Limb (tissue), 2 donors: Measurements from ENCODE around the gene MTF2.

Experiments
- DNase-seq, 2 donors: peaks; one replicate each; pipeline ENCODE4 v3.0.0-alpha.2; 2016; ENCODE audit errors: extremely low spot score in 2 of 2

MTF2 gene

DNA sequence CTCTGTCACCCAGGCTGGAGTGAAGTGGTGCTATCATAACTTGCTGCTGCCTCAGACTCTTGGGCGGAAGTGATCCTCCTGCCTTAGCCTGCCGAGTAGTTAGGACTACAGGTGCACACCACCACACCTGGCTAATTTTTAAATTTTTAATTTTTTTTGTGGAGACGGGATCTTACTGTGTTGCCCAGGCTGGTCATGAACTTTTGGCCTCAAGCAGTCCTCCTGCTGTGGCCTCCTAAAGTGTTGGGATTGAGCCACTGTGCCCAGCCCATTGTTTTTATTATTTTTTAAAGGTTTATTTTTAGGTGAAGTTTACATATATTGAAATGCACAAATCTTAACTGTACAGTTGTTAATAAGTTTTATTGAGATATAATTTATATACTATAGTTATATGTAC is 3.2 kb downstream of the MTF2 start:
- DNase-seq = no peak

DNA sequence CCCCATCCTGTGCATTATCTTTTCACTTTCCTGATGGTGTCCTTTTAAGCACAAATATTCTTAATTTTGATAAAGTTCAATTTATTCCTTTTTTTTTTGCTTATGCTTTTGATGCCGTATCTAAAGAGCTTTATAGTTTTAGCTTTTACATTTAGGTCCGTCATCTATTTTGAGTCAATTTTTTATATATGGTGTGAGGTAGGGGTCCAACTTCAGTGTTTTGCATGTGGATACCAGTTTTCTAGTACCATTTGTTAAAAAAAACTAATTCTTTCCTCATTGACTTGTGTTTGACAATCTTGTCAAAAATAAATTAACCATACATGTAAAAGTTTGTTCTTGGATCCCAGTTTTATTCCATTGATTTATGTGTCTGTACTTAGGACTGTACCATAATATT is 4.9 kb downstream of the MTF2 start:
- no peak for DNase-seq

DNA sequence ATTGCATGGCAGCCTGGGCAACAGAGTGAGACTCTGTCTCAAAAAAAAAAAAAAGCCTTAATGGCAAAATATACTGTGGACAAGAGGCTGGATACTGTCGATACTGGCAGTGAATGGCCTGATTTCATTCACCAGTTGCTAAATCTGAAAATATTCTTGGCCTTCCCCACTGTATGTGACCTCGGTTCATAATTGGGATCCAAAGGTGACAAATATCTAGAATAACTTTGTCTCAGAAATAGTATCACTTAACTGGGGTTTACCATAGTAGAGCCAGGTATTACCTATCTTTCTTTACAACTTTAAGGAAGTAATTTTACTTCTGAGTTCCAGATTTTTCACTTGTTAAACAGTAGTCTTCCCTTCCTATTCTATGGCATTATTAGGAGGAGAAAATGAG is 8.4 kb downstream of the MTF2 start:
- DNase-seq = no peak

DNA sequence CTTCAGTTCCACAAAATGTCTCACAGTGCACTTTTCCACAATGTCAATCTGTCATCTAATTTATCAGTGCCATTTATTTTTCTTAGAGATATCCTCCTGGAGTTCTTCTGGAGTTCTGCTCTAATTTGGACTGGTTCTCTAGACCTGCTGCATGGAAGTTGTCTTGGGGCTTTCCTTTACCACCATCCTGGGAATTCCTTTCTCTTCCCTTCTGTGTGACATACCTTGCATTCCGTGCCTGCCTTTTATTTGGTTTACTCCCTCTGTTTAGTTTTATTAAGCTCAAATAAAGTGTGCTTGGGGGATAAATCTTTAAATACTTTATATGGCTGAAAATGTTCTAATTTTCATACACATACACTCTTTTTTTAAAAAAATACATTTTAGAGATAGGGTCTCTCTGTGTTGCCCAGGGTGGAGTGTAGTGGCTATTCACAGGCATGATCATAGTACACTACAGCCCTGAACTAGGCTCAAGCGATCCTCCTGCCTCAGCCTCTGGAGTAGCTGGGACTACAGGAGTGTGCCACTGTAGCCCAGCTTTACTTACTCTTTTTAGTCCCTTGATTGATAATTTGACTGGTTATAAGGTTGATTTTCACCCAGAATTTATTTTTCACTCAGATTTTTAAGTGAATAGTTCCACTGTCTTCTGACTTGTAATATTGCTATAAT is 14.4 kb downstream of the MTF2 start:
- DNase-seq = no peak

DNA sequence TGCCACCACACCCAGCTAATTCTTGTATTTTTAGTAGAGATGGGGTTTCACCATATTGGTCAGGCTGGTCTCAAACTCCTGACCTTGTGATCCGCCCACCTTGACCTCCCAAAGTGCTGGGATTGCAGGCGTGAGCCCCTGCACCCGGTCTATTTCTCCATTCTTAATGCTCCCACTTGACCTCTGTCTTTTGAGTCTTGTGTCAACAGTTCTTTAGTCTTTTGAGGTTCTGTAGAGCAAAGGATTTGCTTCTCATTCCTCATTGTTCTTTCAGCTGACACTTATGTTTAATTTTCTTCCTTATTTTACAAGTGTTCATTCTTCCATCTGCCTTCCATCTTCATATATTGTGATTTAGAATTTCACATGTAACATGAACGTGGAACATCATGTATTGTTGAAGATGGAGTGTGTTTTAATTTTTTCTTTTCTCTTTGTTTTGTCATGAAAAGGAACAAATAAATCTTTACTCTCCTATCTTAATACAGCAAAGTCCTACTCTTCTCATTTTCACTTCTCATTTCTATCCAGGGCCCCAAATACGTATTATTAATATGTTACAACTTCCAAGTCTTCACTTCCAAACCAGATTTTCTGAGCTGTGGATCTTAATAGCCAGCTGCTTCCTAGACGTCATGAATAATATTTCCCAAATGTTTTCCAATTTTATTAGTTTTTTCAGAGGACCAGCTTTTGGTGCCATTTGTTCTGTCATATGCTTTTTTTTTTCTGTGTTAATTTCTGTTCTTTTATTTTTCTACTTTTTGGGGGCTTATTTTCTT is 16.9 kb downstream of the MTF2 start:
- peak in 1 of 2 donors; percentile 5 for DNase-seq

DNA sequence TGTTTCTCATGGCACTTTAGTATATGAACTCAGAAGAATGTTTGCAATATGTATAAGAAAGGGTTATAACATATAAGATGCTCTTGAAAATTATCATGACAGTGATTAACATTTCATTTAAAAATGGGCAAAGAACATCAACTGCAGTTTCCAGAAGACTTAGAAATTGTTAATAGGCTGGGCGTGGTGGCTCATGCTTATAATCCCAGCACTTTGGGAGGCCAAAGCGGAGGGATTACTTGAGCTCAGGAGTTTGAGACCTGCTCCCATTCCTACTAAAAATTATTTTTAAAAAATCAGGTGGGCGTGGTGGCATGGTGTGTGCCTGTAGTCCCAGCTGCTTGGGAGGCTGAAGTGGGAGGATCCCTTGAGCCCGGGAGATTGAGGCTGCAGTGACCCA is 23.1 kb downstream of the MTF2 start:
- no peak for DNase-seq

DNA sequence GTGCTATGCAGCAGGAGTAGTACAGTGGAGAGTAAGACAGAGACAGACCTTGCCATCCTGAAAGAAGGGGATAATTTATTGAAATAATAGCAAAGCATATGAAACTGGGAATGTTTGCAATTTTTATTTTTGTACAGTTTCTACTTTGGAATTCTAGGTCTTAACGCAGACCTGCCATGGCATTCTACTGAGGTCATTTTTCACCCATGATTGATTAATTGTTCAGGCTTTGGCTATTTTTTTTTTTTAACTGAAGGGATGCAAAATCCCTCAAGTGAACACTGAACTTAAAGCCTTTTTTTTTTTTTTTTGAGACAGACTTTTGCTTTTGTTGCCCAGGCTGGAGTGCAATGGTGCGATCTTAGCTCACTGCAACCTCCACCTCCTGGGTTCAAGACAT is 27.1 kb downstream of the MTF2 start:
- DNase-seq = no peak

DNA sequence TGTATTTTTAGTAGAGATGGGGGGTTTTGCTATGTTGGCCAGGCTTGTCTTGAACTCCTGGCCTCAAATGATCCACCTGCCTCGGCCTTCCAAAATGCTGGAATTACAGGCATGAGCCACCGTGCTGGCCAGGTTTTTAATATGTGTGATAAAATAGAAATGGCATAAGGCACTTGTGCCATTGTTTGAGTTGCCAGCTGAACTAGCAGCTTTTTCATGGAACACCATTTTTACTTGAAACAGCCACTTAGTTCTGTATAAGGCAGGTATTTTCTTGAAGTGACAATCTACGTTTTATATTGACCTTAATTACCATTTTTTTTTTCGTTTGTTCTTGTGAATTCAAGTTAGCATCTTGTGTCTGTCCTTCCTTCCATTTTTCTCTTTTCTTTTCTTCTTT is 28.3 kb downstream of the MTF2 start:
- DNase-seq = no peak

DNA sequence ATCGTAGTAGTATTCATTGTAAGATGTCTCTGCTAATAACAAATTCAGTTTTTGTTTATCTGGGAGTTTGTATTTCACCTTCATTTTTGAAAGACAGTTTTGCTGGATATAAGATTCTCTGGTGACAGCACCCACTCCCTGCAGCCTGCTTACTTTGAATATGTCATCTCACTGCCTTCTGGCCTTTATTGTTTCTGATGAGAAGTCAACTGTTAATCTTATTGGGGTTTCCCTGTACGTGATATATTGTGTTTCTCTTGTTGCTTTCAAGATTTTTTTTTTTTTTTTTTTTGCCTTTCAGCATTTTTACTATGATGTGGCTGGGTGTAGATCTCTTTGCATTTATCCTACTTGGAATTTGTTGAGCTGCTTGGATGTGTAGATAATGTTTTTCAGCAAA is 29.3 kb downstream of the MTF2 start:
- DNase-seq = no peak

DNA sequence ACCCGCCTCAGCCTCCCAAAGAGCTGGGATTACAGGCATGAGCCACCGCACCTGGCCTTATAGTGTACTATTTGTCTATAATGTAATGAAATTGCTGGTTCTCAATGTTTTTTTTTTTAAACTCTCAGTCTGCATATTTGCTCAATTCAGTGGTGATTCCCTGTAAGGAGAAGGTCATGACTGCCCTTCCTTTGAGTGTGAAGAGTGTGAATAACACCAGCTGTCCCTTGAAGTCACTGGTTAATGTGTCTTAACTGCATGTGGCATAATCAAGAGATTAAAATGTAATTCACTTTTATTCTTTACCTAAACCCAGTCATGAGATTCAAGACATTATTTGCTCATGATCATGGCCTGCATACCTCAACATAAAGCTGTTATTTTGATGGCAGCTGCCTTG is 30.5 kb downstream of the MTF2 start:
- DNase-seq = no peak

DNA sequence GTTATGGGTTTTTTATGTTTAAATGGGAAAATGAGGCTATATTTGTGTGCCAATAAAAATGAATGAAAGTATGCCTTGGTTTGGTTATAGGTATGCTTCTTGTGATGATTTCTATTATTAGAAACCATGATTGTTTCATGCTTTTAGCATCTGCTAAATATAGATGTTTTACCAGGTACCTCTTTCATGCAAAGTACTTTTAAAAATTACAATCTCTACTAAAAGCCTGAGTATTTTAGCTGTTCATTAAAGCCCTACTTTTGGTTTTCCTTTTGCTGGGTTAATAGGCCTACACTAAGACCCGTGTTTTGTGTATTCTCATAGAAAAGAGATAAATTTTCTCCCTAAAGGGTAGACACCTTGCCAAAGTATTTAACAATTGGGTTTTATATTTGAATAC is 32.0 kb downstream of the MTF2 start:
- no peak for DNase-seq

DNA sequence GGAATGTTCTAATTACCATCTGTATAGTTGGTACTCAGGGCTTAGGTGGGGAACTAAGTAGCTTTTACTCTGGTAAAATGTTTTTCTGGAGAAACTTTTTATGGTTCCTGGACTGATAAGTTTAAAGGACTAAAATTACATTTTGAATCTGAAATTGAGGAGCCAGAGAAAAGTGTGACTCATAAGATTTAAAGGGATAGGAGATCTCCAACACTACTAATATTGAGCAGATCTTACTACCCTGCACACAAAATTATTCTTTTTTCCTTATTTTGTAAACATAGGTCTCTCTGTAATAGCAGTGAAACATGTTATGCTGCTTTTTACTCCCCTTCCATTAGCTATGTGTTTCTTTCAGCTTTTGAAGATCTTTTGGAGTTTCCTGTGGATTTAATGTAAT is 32.5 kb downstream of the MTF2 start:
- no peak for DNase-seq

DNA sequence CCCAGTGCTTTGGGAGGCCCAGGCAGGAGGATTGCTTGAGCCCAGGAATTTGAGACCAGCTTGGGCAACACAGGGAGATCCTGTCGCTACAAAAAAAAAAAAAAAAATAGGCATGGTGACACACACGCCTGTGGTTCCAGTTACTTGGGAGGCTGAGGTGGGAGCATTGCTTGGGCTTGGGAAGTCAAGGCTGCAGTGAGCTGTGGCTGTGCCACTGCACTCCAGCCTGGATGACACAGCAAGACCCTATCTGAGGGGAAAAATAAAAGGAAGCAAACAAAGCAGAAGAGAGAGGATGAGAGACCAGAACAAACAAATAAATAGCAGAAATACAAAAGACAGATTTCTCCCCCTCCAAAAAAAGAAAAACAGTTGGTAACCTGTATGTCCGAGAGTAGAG is 34.0 kb downstream of the MTF2 start:
- no peak for DNase-seq

DNA sequence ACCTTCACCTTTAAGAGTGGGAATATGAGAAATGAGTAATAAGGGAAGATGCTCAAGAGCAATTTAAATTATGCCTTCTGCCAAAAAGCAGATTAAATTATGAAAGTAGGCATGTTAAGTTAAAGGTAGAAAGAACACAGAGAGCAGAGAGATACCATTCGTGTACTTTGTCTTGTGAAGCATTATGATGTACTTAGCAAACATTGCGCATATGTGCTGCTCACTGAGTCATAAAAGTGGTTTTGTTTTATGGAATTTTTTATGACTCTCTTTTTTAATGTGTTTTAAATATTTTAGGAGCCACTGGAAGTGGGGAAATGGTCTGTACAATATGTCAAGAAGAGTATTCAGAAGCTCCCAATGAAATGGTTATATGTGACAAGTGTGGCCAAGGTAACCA is 35.3 kb downstream of the MTF2 start:
- DNase-seq = no peak

DNA sequence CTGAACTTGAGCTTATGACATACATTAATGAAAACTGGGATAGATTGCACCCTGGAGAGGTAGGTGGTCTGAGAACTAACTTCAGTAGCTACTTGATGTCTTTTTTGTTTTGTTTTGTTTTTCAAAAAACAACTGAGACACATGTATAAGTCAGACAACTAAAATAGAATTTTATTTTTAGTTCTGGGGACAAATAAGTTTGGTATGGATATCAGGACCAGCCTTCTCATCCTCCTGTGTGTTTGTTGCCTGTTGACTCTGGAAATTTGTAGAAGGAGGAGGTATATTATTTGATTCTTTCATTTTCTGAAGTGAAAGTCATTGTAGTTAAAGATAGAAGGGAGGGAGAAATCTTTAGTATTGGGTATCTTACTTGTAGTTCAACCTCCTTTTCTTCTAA is 41.5 kb downstream of the MTF2 start:
- no peak for DNase-seq

DNA sequence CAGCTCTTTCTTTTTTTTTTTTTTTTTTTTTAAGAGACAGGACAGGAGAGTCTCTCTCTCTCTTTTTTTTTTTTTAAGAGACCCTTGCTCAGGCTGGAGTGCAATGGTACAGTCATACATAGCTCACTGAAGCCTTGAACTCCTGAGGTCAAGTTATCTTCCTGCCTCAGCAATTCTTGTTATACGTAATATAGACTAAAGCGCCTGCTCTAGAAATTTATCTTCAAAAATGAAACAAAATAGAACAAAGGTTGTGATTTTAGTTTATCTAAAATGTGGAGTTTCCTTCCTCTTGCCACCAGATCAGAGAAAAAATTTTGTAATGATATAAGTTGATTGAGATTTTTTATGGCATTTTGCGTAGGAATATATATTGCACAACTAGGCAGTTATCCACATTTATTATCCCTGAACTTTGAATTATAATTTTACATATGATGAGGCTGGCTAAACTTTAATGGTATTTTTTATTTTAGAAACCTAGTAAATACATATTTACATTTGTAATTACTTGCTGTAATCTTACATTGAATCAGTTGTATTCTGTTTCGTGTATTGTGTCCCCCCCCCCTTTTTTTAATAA is 44.2 kb downstream of the MTF2 start:
- DNase-seq = no peak

DNA sequence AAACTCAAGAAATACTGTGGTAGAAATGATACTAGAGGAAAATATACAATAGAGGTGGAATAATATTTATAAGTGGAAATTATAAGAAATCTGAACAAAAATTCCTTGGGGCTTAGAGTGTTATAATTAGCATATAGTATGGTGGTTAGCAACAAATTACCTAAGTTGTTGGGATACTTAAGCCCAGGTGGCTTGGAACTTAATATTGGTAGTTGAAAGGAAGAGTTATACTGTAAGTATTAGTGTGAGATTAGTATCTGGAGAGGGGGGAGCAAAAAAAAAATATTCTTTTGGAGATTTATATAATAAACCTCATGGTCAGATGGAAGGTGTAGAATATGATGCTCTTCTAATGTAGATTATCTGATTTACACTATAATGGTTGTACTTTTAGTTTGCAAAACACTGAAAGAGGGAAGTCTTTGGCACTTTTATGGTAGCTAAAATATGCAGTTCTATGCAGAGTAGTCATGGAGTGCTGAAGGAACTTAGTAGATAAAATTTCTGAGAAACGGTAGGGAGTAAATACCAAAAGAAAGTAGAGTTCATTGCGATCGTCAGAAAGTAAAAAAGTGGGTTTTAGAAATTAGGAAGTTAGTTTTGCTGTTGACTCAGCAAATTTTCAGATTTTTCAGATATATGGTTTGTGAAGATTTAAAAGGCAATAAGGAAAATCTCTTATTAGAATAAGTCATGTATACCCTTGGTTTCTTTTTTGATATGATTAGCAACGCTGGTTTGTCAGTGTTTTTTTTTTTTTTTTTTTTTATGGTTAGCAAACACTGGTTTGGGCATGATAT is 45.7 kb downstream of the MTF2 start:
- DNase-seq = no peak

DNA sequence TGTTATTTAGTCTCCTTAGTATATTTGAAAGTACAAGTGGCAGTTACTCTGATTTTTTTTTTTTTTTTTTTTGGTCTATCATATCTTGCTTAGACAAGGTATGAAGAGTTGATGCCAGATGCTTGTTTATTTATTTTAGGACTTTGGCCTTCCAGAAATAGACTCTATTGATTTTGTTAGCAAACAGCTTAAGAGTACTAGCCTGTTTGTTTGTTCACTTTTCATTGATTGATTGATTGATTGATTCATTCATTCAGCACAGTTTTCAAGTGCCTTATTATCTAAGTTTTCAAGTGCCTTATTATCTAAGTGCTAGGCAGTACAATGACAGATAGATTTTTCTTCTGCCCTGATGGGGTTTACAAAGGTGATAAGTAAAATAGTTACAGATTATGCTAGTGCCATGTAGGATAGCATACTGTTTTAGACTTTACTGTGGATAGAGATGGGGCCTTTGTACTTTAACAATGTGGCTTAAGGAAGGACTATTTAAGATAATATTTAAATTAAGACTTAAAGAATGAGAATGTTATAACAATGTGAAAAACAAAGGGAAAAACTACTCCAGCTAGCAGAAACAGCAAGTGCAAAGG is 50.5 kb downstream of the MTF2 start:
- DNase-seq = no peak

DNA sequence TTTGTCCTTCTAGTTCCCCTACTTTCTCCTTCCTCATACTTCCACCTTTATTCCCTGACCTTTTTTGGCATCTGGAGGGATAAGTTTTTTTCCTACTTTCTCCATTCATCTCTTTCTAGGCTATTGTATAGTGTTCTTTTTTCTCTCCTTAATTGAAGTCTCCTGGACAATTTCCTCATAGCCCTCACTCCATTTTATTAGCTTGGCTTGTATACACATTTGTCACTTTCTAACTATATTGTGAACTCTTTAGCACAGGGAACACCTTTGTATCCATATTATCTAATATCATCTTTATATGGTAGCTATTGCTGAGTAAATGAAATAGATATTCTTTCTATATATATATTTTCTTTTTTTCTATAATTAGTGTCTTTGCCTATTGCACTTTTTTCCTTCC is 53.6 kb downstream of the MTF2 start:
- no peak for DNase-seq

DNA sequence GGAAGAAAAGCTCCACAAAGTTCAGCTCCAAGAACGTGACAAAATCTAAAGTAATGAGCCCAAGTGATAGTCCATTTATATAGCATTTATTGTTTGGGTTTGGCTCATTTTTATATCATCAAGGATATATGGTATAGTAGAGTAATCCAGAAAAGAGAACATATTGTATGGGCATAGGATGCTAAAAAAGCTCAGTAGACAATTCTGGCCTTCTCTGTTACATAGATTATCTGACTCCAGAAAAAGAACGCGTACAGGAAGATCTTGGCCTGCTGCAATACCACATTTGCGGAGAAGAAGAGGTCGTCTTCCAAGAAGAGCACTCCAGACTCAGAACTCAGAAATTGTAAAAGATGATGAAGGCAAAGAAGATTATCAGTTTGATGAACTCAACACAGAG is 57.4 kb downstream of the MTF2 start:
- no peak for DNase-seq

DNA sequence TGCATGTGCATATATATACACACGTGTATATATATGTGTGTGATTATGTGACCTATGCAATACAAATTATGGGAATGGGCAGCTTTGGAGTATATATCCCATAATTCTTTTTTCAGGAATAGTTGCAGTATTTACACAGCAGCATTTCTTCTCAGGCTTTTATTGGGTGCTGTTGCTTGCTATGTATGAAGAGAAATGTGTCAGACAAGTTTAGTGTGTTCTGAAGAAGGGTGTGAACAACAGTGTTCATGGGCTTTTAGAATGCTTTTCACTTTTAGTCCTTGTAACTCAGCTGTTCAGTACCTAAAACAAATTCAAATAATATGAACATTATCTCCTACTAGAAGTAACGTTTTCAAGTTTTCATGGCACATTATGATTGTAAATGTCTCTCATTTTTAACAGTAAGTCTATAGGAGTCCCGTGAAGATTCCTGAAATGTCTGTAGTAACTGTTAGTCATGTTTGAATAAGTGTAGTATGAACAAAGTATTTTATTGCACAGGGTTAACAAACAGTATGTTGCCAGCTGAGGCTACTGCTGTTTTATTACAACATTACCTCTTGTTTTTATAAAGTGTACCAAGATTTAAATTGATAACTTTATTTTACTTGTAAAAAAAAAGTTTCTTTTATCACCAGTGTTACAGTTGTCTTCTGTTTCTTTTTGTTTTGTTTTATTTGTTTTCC is 58.7 kb downstream of the MTF2 start:
- DNase-seq = no peak
